HG03460 (cell line): ENCODE measurements around the gene GDPD4.
"Not testable (repeated sequence)": the region's sequence is repeated elsewhere in the genome, so short reads cannot be mapped to it uniquely, and the experiment has no call there.

Source experiments
- ATAC-seq: cut with Tn5 transposase; IDR thresholded peaks from one replicate; pipeline ENCODE4 v1.9.1; 2021; ENCODE audit not compliant: unreplicated experiment

The GDPD4 gene

DNA sequence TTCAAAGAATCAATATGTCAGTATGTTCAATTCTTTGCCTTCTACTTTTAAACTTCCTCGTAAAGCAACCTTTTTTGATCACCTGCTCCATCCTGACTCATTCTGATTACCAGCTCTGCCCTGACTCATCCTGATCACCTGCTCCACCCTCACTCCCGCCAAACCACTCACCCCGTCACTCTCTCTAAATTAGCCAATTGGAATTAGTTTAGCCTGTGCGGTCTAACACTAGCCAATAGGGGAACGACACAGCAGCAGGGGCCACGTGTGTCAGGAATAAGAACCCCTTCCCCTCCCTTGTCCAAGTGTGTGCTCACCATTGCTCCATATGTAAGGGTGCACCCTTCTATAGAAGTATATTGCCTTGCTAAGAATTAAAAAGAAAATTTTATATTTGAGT lies 1.5 kb downstream of the GDPD4 start:
- not testable (repeated sequence) for ATAC-seq

DNA sequence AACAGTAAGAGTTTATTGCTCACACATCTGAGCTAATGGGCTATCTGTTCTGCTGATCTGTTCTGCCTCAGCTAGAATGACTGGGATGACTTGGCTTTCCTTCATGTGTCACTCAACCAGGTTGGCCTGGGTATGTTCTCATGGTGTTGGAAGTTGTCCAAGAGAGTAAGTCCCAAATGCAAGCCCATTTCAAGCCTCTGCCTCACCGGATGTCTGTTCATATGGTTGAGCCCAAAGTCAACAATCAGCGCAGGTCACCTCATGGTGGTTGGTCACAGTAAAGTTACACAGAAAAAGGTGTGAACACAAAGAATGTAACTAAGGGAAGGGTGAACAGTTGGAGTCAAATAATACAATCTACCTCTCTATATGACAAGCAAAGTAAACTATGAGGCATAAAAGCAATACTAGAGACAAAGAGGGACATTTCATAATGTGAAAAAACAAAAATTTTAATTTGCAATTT lies 1.9 kb downstream of the GDPD4 start:
- ATAC-seq, result no peak

DNA sequence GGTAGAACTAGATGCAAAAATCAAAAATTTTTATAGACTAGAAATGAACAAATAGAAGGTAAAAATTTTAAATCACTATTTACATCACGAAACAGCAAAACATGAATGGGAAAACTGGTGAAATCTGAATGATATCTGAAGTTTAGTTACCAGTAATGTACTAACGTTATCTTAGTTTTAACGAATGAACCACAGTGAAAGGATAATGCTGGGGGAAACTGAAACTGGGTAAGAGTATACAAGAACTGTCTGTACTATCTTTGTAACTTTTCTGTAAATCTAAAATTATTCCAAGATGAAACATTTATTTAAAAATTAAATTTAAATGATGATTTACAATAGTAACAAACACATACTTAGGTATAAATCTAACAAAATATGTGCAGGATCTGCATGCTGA lies 7.4 kb downstream of the GDPD4 start:
- no peak for ATAC-seq

DNA sequence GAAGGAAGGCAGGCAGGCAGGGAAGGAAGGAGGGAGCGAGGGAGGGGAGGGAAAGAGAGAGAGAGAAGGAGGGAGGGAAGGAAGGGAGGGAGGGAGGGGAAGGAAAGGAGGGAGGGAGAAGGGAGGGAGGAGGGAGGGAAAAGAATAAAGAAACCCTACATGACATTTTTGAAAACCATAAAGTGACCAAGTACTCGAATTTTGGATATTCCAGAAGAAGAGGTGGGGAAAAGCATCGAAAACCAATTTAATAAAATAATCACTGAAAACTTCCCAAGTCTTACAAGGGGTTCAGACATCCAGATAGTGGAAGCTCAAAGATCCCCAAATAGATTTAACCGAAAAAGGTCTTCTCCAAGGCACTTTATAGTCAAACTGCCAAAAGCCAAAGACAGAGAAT lies 11.7 kb downstream of the GDPD4 start:
- no peak for ATAC-seq

DNA sequence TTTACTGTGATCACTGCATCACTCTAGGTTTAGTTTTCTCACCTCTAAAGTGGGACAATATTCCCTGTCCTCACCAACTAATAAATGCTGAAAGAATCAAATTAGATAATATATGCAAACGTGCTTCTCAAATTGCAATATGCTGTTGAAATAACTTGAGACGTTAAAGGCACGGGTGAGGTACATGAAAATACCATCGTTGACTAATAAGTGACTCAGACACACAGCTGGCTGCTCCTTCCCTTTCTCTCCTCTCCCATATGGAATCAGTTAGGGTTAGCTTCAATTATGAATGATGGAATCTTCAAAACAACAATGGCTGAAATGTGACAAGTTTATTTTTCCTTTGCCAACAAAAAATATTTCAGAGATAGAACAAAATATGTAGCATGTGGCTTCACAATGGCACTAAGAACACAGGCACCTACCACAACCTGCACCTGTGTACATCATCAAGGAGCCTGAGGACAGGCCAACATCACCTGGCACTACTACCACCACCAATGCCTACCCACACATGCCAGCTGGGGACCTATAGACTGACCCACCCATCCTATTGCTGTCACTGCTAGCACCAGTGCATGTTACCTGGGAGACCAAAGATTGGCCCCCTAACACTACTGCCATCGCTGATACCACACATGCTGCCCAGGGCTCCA lies 13.7 kb downstream of the GDPD4 start:
- no peak for ATAC-seq

DNA sequence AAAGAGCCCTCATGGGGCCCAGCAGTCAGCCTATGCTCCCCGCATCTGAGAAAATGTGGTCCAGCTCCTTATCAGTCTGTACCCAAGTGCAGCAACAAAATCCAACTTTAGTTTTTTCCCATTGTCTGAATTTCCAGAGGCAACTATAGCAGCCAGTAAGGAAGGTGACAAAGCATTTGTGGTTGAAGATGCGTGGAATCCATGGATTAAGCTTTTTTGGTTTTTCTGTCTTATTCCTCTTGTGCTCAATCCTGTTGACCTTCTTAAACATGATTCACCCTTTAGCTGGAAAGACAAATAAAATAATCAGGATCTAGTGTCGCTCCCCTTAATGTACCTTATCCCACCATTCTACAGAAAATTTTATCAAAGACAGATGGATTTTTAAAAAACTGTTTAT lies 14.3 kb downstream of the GDPD4 start:
- ATAC-seq, result no peak

DNA sequence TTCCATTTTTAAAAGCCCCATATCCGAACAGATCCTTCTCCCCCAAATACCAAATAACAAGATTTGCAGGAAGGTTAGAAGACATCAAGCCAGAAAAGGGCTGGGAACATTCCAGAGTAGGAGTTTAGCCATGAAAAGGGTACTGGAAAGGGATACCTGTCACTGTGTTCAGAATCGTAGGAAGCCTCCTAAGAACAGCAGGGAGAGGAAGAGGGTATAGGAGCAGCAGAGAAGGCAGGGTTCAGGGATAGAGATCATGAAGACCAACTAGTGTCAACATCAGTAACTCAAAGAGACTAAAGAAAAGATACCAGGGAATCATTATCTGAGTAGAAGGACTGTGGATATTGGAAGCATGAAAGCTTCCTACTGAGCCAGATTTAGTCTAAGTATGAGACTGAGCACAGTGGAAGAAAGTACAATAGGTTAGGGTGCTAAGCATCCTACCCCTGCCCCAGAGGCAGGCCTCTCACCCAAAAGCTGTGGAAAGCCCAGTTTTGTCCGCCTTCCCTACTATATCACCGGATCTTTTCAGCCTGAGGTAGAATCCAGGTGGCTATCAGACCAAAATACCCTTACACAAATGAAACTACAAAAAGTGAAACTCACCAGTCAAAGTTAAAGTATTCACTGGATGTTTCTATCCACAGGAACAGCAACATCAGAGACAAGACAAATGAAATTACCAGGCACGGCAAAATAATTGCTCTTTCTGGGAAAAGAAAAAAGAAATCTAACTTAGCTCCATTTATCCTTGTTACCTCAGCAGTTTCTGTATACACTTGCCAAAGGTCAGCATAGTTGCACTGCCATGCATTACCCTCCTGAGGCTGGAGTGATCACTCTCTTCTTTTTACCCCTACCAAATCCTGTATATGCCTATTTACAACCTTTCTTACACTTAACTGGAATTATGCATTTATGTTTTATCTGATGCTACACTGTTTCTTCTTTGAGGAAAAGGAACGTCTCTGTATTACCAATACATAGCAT lies 16.7 kb downstream of the GDPD4 start:
- no peak for ATAC-seq

DNA sequence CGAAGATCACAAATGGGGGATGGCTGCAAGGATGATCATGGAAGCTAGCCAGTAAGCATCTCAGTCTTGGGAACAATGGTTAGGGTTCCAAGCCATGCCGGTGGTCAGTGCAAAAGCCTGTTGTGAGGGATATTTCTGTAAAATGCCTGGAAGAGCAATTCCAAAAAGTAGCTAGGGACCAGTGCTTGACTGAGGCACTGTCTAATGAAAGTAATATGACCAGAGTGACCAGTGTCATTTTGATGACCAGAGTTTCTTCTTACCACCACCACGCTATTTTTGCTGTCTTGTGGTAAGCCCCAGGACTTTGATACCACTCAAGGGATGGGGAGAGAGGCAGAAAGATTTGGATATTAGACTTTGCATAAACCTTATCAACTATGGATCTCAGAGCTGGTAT lies 18.4 kb downstream of the GDPD4 start:
- no peak for ATAC-seq

DNA sequence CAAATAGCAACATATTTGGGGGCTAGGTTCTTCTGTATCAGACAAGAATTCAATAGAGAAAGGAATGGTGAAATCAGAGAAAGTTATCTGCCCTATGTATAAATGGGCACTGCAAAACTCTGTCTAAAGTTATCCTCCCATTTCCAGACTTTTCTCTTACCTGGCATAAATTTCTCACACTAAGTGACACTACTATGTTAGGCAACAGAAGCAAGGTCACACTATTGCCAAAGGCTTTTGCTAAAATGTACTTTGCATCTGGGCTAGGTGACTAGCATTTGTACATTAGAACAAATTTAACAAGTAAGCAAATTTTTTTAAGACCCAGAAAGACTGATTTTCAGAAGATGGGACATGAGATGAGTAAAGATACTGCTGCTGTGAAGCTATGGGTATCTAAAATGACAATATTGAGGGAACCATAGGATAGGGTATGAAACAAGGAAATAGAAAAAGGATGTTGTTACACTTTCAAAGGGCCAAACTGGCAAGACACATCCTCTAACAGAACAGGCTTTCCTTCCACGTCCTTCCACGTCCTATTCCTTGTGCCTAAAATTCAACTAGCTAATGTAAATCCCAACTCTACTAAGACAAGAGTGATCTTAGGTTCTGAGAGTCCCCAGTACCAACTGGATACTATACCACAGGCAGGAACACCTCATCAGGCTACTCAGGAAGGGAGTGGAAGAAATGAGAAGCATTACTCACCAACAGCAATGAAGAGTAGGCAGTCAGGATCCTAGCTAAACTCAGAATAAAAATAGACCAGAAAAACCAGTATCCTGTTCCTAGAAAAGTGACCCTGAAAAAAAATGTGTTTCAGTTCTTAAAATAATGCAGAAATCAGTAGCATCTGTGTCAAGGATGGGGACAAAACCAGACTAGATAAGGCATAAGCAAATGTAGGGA lies 22.6 kb downstream of the GDPD4 start:
- no peak for ATAC-seq

DNA sequence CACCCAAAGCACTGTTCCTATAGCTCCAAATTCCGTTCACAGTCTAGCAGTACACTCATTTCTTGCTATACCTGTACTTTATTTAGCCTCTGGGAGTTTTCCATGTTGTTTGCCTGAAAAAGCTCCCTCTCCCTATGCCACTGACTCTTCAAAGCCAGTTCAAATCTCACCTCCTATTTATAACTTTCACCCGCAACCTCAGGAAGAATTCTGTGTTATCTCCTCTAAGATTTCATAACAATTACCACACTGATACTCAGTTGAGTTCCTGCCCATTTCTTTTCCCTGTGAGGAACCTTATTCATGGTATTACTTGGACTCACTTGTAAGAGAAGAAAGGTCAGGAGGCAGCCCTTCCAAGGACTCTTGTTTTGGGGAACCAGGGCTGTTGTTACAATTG lies 25.2 kb downstream of the GDPD4 start:
- no peak for ATAC-seq

DNA sequence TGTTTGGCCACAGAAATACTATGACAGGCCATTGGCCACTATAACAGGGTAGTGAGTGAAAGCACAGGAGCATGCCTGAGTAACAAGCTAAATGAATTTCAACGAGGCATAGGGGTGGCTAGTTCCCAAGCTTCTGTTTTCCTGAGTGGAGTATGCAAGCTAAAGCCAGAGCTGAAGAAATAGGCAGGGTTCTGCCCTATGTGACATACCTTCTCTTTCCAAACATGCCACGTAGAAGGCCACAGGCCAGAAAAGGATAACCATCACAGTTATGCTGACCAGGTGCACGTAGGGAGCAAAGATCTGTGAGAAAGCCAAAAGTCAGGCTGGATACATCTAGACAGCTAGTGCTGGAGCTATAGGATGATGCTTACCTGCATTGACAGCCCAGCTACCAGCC lies 30.6 kb downstream of the GDPD4 start:
- ATAC-seq, result no peak

DNA sequence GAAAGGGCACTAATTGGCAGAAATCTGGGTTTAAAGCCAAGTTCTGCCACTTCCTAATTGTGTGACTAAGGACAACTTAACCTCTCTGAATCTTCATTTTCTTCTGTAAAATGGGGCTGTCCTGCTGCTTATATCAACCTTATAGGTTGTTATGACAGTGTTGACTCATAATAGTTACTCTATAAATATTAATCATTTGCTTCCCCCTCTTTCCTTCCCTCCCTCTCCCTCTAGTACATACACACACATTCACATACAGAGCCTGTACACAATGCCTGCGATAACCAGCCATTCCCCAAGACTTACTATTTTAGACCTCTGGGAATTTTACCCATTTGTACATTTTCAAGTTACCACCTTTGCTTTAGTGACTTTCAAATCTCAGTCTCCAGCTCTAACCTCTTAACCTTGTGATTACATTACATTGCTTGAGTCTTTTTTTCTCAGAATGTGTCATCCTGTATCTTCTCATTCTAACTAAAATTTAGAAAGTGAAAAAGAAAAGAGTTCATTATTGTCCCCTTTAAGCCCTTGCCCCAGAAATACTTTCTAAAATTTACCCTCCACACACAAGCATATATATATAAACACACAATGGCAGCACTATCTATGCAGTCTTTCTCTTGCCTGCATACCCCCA lies 31.9 kb downstream of the GDPD4 start:
- ATAC-seq, result no peak

DNA sequence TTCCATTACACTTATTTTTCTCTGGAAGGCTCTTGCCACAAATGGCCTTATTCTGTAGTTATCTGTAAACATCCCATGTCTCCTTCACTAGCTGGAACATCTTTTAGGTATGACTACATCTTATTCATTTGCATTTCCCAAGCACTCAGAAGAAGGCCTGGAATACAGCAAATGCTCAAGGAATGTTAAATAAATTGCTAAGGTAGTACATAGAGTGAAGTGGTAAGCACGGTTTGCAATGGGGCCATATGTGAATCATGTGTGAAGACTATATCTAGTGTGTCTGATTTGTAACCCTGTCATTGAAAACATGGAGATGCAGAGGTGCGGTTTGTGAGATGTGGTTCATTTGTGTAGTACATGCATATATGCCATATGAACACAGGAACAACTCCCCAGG lies 33.5 kb downstream of the GDPD4 start:
- ATAC-seq, result no peak

DNA sequence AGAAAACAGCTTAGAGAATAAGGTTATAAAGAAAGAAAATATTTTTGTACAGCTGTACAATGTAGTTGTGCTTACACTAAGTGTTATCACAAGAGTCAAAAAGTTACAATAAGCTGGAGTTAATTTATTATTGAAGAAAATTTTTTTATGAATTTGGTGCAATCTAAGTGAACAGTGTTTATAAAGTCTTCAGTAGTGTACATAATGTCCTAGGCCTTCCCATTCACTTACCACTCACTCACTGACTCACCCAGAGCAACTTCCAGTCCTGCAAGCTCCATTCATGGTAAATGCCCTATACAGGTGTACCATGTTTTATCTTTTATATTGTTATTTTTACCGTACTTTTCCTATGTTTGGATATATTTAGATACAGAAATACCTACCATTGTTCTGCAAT lies 34.7 kb downstream of the GDPD4 start:
- ATAC-seq, result no peak

DNA sequence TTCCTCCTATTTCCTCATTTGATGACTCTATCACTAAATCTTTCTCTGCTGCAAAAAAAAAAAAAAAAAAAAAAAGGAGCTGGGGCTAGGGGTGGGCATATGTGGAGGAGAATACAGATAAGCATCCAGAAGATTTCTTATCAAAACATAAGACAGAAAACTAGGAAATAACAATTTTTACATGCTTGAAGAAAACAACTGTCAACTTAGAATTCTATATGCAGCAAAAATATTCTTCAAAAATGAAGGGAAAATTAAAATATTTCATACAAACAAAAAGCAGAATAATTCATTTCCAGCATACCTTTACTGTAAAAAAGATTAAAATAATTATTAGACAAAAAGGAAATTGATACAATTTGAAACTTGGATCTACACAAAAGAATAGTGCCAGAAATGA lies 38.7 kb downstream of the GDPD4 start:
- ATAC-seq, result no peak

DNA sequence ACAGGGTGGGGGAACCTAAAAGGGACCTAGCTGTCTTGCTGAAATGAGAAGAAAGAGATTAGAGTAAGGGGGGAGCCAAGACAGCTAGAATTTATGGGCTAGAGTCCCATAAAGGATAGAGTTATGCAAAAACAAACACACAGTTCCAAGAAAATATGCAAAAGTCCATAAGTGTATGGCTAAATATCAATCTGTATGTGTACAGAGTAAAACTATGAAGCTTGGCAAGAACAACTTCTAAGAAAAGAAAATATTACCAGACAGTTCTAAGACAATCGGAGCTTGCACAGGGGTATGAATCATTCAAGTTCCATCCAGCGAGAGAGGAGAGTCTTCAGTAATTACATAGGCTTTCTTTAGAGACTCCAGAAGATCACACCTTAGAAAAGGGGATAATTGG lies 41.8 kb downstream of the GDPD4 start:
- no peak for ATAC-seq

DNA sequence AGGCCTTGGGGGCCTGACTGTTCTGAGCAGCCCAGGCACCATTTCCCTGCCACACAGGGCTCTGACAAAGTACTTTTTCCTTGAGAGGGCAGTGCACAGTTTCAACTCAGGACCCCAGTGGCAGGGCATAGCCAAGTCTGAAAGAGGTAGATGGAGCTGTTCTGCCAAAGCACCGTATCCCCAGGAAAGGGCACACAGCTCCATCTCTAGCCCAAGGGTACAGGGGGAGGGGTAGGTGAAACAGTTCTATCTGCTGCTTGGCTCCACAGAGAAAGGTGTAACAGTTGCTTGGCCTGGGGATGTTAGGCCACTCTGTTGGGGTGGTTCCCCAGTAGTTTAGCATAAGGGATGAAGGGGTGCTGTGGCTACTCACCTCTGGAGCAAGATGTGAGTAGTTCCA lies 47.8 kb downstream of the GDPD4 start:
- no peak for ATAC-seq

DNA sequence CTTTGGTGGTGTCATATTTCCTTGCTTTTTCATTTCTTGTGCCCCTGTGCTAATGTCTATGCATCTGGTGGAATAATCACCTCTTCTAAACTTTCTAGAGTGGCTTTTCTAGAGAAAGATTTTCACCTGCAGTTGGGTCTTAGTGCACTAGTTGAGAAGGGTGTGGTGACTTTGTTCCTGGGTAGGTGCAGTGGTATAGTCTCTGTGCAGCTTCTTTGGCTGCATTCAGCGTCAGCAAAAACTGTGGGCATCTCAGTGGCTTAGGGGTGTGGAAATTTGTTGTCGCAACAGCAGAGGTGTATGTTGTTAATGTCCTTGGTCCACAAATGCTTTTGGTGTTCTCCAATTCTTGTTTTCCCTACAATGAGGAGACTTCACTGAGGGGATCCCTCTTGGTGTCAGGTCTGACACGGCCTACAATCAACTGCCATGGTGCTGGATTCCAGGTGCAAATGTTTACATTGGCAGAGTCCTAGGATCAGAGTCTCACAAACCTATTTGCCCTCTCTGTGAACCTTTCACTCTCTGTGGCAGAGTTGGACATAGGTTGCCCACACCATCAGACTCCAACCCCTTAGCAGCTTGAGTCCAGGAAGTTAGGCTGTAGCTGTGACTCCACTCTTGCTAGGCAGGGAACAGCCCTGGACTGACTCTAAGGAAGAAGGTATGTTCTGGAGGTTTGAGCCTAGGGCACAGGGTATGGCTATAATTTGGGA lies 48.8 kb downstream of the GDPD4 start:
- no peak for ATAC-seq

DNA sequence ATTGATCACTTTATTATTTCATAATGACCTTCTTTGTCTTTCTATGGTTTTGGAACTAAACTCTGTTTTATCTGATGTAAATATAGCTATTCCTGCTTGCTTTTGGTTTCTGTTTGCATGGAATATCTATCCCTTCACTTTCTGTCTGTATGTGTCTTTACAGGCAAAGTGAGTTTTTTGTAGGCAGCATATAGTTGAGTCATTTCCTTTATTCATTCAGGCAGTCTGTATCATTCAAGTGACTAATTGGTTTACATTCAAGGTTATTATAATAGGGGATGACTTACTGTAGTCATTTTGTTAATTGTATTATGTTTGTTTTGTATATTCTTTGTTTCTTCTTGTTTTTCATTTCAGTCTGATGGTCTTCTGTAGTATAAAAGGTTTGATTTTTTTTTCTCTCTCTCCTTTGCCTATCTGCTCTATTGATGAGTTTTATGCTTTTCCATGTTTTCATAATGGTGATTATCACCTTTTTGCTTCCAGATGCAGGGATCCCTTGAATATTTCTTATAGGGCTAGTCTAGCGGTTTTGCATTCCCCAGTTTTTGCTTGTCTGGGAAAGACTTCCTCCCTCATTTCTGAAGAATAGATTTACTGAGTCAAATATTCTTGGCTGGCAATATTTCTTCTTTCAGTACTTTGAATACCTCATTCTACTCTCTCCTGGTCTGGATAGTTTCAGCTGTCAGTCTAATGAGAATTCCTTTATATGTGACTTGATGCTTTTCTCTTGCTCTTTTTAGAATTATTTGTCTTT lies 50.4 kb downstream of the GDPD4 start:
- ATAC-seq, result no peak
